MM.1S (cell line): Measurements from ENCODE around the gene SMU1.

Source experiments
- EZH2 ChIP-seq: fragments of 300-600 bp; sonication (generic); optimal IDR thresholded peaks from 2 replicates; pipeline ENCODE3; 2017; ENCODE audit warnings: low read depth, mild to moderate bottlenecking, antibody characterized with exemption, low read length, mixed read lengths
- EZH2phosphoT487 ChIP-seq: fragments of 300-600 bp; sonication (generic); IDR thresholded peaks from 2 replicates; pipeline ENCODE4 v1.6.1; 2018; ENCODE audit warnings: antibody characterized with exemption, low read length
- TF ChIP-seq, protein P1 (sequence below): fragments of 300-600 bp; sonication (generic); IDR thresholded peaks from 2 replicates; pipeline ENCODE4 v1.5.1; 2016; ENCODE audit warnings: antibody characterized with exemption, low read length, mixed read lengths

DNA sequence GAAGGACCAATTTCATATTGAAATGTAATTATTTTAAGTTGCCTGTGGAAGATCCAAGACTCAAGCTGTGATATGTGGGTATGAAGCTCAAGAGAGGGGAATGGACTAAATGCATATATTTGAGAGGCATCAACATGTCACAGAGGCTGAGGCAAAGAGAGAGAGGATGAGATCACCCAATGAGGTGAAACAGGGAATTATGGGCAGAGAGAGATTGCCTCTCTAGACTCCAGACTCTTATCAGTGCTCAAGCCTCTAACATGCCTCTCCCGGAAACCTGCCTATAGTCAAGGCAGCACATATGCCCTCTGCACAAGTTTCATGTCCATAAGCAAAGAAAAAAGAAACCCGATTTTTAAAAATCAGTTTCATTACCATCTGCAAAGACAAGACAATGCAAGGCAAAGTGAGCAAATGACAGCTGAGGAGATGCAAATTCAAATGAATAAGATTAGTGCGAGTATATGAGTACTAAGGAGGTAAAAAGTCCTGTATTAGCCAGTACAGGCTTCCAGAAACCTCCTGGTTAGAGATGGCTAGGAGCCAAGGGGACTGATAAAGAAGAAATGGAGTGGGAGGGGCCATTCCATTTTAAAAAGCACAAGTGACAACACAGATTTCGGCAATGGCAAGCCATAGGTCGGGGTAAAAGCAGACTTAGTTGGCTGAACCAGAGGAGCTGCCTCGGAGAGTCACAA lies 84.4 kb downstream of the SMU1 start:
- TF ChIP-seq EZH2phosphoT487 (no peak), EZH2 (no peak)
- TF ChIP-seq, protein P1, sequence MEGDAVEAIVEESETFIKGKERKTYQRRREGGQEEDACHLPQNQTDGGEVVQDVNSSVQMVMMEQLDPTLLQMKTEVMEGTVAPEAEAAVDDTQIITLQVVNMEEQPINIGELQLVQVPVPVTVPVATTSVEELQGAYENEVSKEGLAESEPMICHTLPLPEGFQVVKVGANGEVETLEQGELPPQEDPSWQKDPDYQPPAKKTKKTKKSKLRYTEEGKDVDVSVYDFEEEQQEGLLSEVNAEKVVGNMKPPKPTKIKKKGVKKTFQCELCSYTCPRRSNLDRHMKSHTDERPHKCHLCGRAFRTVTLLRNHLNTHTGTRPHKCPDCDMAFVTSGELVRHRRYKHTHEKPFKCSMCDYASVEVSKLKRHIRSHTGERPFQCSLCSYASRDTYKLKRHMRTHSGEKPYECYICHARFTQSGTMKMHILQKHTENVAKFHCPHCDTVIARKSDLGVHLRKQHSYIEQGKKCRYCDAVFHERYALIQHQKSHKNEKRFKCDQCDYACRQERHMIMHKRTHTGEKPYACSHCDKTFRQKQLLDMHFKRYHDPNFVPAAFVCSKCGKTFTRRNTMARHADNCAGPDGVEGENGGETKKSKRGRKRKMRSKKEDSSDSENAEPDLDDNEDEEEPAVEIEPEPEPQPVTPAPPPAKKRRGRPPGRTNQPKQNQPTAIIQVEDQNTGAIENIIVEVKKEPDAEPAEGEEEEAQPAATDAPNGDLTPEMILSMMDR: no peak
